Karpas-422 (cell line): ENCODE data around the gene AFM. TPM values are rescaled to one million over a fixed set of nuclear protein-coding genes. Genes with fewer than 3 reads are reported as not detected.

Experiments used
- DNase-seq: peaks from one replicate; pipeline ENCODE4 v3.0.0-alpha.2; 2015
- H2AFZ ChIP-seq: fragments of 200-600 bp; sonication (generic); 2 replicates; pipeline ENCODE4 v1.6.1; 2014; ENCODE audit warnings: antibody characterized with exemption, low read length, mixed read lengths
- H3K27ac ChIP-seq: fragments of 200-600 bp; sonication (generic); 2 replicates; pipeline ENCODE4 v1.5.1; 2014; ENCODE audit warnings: mild to moderate bottlenecking, low read length, moderate library complexity
- H3K27me3 ChIP-seq: fragments of 200-600 bp; sonication (generic); 2 replicates; pipeline ENCODE4 v1.6.1; 2014; ENCODE audit warnings: low read length, mixed read lengths
- H3K36me3 ChIP-seq: fragments of 200-600 bp; sonication (generic); 2 replicates; pipeline ENCODE4 v1.6.1; 2014; ENCODE audit warnings: low read length, mixed read lengths; ENCODE audit not compliant: insufficient read depth
- H3K4me1 ChIP-seq: fragments of 200-600 bp; sonication (generic); 2 replicates; pipeline ENCODE4 v1.6.1; 2014; ENCODE audit warnings: mild to moderate bottlenecking, low read length, mixed read lengths
- H3K4me2 ChIP-seq: fragments of 200-600 bp; sonication (generic); 2 replicates; pipeline ENCODE4 v1.6.1; 2014; ENCODE audit warnings: low read length, low read depth, mild to moderate bottlenecking; ENCODE audit not compliant: poor library complexity, severe bottlenecking
- H3K4me3 ChIP-seq: fragments of 200-600 bp; sonication (generic); 2 replicates; pipeline ENCODE4 v1.5.1; 2014; ENCODE audit warnings: mild to moderate bottlenecking, antibody characterized with exemption, low read length, mixed read lengths
- H3K79me2 ChIP-seq: fragments of 200-600 bp; sonication (generic); 2 replicates; pipeline ENCODE4 v1.6.1; 2014; ENCODE audit warnings: mild to moderate bottlenecking, low read length, mixed read lengths
- H3K9ac ChIP-seq: fragments of 200-600 bp; sonication (generic); 2 replicates; pipeline ENCODE4 v1.6.0; 2014; ENCODE audit warnings: low read length
- H3K9me2 ChIP-seq: fragments of 200-600 bp; sonication (generic), shearing (Covaris generic); replicated peaks from 2 replicates; pipeline ENCODE4 v1.6.0; 2014; ENCODE audit warnings: mild to moderate bottlenecking, low read length, moderate library complexity; ENCODE audit not compliant: insufficient read depth
- H3K9me3 ChIP-seq: fragments of 300-700, 200-600 bp; sonication (generic); 2 replicates; pipeline ENCODE4 v1.6.1; 2014; ENCODE audit warnings: low read length, mixed read lengths
- H4K20me1 ChIP-seq: fragments of 200-600 bp; sonication (generic); 2 replicates; pipeline ENCODE4 v1.6.1; 2014; ENCODE audit warnings: mild to moderate bottlenecking, antibody characterized with exemption, low read length, low read depth; ENCODE audit not compliant: insufficient read depth
- total RNA-seq: library from RNA; depleted of rRNA; stranded (reverse); fragments of >200 nt; shearing (Covaris generic); gene quantifications from 2 replicates; pipeline ENCODE4 v1.2.3, GENCODE V29; 2014; ENCODE audit warnings: low replicate concordance

The AFM gene
- total RNA-seq, 1 experiment from 2014 or later = not detected

DNA sequence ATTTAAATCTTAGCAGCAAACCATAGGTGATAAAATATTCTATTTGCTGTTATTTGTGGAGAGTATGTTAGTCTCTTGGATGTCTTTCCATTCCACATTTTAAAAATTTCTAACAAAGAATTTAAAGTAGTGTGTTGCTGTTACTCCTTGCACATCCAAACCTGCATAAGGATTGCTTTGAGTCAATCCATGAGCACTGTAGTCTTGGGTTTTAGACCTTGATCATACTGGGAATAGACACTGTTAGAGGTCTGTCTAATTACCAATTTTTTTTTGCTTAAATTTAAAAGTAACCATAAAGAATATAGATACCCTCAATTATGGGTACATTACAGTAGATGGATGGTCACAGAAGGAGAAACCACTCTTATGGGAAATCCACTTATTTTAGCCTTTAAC, 44.0 kb upstream of the AFM start:
- H4K20me1 ChIP-seq = no peaks in the 10 kb centered on the region
- H3K4me1 ChIP-seq = no peaks in the 10 kb centered on the region
- no peak overlapping the region for H2AFZ ChIP-seq
- H3K4me3 ChIP-seq = no peak overlapping the region
- no peak overlapping the region for H3K9ac ChIP-seq
- DNase-seq = no peak
- H3K36me3 ChIP-seq = no peaks in the 10 kb centered on the region
- H3K79me2 ChIP-seq = no peaks in the 10 kb centered on the region
- no peak overlapping the region for H3K27ac ChIP-seq
- H3K9me3 ChIP-seq = no peaks in the 10 kb centered on the region
- no peak overlapping the region for H3K4me2 ChIP-seq
- no peaks in the 10 kb centered on the region for H3K9me2 ChIP-seq
- H3K27me3 ChIP-seq = no peaks in the 10 kb centered on the region

DNA sequence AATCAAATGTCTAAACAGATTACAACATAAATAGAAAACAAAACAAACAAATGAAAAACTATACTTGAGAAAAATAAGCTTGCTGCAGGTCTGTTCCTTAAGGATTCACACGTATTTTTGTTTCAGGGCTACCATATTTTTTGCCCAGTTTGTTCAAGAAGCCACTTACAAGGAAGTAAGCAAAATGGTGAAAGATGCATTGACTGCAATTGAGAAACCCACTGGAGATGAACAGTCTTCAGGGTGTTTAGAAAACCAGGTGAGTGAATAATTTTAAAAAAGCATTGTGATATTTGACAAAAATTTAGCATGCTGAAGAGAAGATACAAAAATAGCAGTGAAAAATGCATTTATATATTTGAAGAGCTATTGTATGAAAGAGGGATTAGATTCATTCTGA, 43.5 kb upstream of the AFM start:
- Histone ChIP-seq H3K9me2 (no peaks in the 10 kb centered on the region), H3K9ac (no peak overlapping the region), H3K9me3 (no peaks in the 10 kb centered on the region), H3K36me3 (no peaks in the 10 kb centered on the region), H3K27me3 (no peaks in the 10 kb centered on the region), H3K4me2 (no peak overlapping the region), H3K4me3 (no peak overlapping the region), H3K4me1 (no peaks in the 10 kb centered on the region), H4K20me1 (no peaks in the 10 kb centered on the region), H2AFZ (no peak overlapping the region), H3K79me2 (no peaks in the 10 kb centered on the region), H3K27ac (no peak overlapping the region)
- no peak for DNase-seq

DNA sequence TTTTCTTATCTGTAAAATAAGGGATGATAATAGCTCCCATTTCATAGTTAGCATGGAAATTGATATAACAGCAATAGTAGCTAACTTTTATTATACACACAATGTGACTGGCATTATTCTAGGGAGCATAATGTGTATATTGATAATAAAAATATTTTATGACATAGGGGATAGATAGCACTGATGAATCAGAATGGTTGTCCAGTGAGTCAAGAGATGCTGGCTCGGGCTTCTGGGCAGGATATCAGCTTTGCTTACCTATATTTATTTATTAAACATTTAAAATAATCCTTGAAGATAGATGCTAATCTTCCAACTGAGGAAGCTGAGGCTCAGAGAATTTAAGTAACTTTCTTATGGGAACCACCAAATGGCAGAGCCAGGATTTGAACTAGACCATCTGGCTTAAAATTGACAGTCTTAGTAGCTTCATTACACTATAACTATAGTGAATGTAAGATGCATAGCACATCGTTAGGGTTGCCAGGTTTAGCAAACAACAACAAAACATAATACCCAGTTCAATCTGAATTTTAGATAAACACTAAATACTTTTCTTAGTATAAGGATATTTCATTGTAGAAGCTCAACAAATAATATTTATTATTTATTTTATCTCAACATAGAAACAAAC, 42.8 kb upstream of the AFM start:
- Histone ChIP-seq H3K4me1 (no peaks in the 10 kb centered on the region), H3K9me3 (no peaks in the 10 kb centered on the region), H2AFZ (no peak overlapping the region), H3K27ac (no peak overlapping the region), H3K79me2 (no peaks in the 10 kb centered on the region), H3K4me3 (no peak overlapping the region), H4K20me1 (no peaks in the 10 kb centered on the region), H3K36me3 (no peaks in the 10 kb centered on the region), H3K9me2 (no peaks in the 10 kb centered on the region), H3K27me3 (no peaks in the 10 kb centered on the region), H3K4me2 (no peak overlapping the region), H3K9ac (no peak overlapping the region)
- no peak for DNase-seq

DNA sequence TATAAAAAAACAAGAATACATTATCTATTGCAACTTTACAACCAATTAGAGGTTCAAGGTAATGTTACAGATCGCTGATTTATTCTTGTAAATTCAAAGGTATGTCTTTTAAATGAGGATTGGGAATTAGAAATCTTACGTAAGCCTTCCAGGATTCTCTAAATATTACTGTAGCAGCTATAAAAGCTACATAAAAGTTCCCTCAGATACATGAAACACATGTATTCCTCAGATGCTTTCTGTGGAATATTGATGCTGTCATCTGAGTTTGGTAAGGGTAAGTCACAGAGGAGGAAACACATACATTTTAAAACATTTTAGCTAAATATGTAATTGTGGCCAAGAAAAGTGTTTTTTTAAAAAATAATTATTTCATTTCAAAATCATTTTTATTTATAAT, 42.1 kb upstream of the AFM start:
- Histone ChIP-seq H3K27me3 (no peaks in the 10 kb centered on the region), H3K4me3 (no peak overlapping the region), H3K79me2 (no peaks in the 10 kb centered on the region), H3K4me1 (no peaks in the 10 kb centered on the region), H3K27ac (no peak overlapping the region), H3K9me2 (no peaks in the 10 kb centered on the region), H3K9me3 (no peaks in the 10 kb centered on the region), H2AFZ (no peak overlapping the region), H3K36me3 (no peaks in the 10 kb centered on the region), H3K9ac (no peak overlapping the region), H3K4me2 (no peak overlapping the region), H4K20me1 (no peaks in the 10 kb centered on the region)
- DNase-seq = no peak

DNA sequence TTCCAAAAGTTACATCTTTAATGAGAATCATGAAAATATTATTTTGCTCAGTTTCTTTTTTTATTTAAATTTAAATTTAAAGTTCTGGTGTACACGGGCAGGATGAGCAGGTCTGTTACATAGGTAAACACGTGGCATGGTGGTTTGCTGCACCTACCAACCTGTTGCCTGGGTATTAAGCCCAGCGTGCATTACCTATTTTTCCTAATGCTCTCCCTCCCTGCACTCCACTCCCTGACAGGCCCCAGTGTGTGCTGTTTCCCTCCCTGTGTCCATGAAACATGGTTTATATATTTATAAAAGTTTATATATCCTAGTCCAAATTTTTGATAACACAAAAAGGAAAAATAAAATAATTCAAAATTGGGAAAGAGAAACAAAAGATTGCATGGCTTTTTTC, 41.6 kb upstream of the AFM start:
- Histone ChIP-seq H3K4me2 (no peak overlapping the region), H4K20me1 (no peaks in the 10 kb centered on the region), H3K9me3 (no peaks in the 10 kb centered on the region), H3K36me3 (no peaks in the 10 kb centered on the region), H3K27ac (no peak overlapping the region), H3K9ac (no peak overlapping the region), H2AFZ (no peak overlapping the region), H3K27me3 (no peaks in the 10 kb centered on the region), H3K4me3 (no peak overlapping the region), H3K9me2 (no peaks in the 10 kb centered on the region), H3K4me1 (no peaks in the 10 kb centered on the region), H3K79me2 (no peaks in the 10 kb centered on the region)
- no peak for DNase-seq

DNA sequence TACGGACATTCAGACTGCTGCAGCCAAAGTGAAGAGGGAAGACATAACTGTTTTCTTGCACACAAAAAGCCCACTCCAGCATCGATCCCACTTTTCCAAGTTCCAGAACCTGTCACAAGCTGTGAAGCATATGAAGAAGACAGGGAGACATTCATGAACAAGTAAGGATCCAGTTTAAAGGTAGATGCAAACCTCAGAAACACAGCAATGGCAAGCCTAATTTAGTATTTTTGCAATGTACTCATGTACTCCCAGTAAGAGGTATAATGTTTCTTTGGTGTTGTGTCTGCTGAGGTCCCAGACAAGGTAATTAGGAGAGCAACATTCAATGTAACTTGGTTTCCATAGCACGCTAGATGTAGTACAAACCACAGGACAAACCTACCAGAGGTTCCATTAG, 40.9 kb upstream of the AFM start:
- Histone ChIP-seq H3K27ac (no peak overlapping the region), H3K36me3 (no peaks in the 10 kb centered on the region), H3K4me2 (no peak overlapping the region), H3K4me1 (no peaks in the 10 kb centered on the region), H3K9ac (no peak overlapping the region), H4K20me1 (no peaks in the 10 kb centered on the region), H2AFZ (no peak overlapping the region), H3K9me3 (no peaks in the 10 kb centered on the region), H3K27me3 (no peaks in the 10 kb centered on the region), H3K79me2 (no peaks in the 10 kb centered on the region), H3K9me2 (no peaks in the 10 kb centered on the region), H3K4me3 (no peak overlapping the region)
- no peak for DNase-seq

DNA sequence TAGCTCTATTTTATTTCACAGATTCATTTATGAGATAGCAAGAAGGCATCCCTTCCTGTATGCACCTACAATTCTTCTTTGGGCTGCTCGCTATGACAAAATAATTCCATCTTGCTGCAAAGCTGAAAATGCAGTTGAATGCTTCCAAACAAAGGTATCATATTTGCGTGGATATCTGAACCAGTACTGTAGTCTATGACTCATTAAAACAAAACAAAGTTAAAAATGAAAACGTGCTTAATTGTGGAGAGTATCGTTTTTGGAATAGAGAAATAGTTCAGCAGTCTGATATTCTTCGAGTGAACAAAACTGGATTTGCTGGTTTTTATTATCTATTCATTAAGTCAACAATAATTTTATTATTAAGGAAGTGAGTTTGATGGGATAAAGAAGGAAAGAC, 39.3 kb upstream of the AFM start:
- Histone ChIP-seq H3K9me3 (no peaks in the 10 kb centered on the region), H3K9me2 (no peaks in the 10 kb centered on the region), H3K9ac (no peak overlapping the region), H3K4me3 (no peak overlapping the region), H3K79me2 (no peaks in the 10 kb centered on the region), H4K20me1 (no peaks in the 10 kb centered on the region), H3K27me3 (no peaks in the 10 kb centered on the region), H3K27ac (no peak overlapping the region), H3K36me3 (no peaks in the 10 kb centered on the region), H2AFZ (no peak overlapping the region), H3K4me1 (no peaks in the 10 kb centered on the region), H3K4me2 (no peak overlapping the region)
- DNase-seq = no peak

DNA sequence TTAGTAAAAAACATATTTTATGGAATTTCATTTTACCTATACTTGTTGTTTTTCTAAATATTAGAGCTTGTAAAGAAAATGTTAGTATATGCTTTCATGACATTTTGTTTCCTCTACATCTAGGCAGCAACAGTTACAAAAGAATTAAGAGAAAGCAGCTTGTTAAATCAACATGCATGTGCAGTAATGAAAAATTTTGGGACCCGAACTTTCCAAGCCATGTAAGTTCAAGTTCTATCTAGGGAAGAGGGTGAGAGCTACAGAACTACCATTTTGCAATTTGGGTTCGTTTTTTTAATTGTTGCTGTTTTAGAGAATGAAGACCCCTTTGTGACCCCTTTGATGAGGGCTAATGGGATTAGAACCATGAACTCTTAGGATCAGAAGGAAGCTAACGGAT, 38.3 kb upstream of the AFM start:
- Histone ChIP-seq H3K79me2 (no peaks in the 10 kb centered on the region), H3K9ac (no peak overlapping the region)
- DNase-seq = no peak

More for the DNA sequence above, 38.3 kb upstream of the AFM start:
- Histone ChIP-seq H3K4me1 (no peaks in the 10 kb centered on the region), H3K27me3 (no peaks in the 10 kb centered on the region), H3K36me3 (no peaks in the 10 kb centered on the region), H3K27ac (no peak overlapping the region), H3K9me3 (no peaks in the 10 kb centered on the region), H3K4me2 (no peak overlapping the region), H4K20me1 (no peaks in the 10 kb centered on the region), H2AFZ (no peak overlapping the region), H3K9me2 (no peaks in the 10 kb centered on the region), H3K4me3 (no peak overlapping the region)
